Uterus (tissue), 4 donors: ENCODE measurements around the gene LONRF3. TPM values are rescaled to one million over a fixed set of nuclear protein-coding genes. Genes with fewer than 3 reads are reported as not detected.
A peak's percentile ranks its signal among the peaks of the same experiment; 100 is the strongest.

ENCODE experiments used
- DNase-seq, 2 donors: peaks; one replicate each; pipeline ENCODE4 v3.0.0-alpha.2; 2019 to 2020
- H3K27ac ChIP-seq, 2 donors: fragments of 200-600 bp; sonication (generic); 1 replicate in 1 of 2; 2 replicates in 1 of 2; pipeline ENCODE4 v1.5.1; 2016 to 2018
- H3K27me3 ChIP-seq, 2 donors: fragments of 200-600 bp; sonication (generic); one replicate each; pipeline ENCODE4 v1.5.1; 2018 to 2019; ENCODE audit warnings: control low read depth in 1 of 2
- H3K36me3 ChIP-seq, 2 donors: fragments of 200-600 bp; sonication (generic); one replicate each; pipeline ENCODE4 v1.5.1; 2019; ENCODE audit warnings: control low read depth in 1 of 2
- H3K4me1 ChIP-seq, 2 donors: fragments of 200-600 bp; sonication (generic); one replicate each; pipeline ENCODE4 v1.5.1; 2018 to 2019; ENCODE audit warnings: control low read depth in 1 of 2
- H3K4me3 ChIP-seq, 2 donors: fragments of 200-600 bp; sonication (generic); 1 replicate in 1 of 2; 2 replicates in 1 of 2; pipeline ENCODE4 v1.5.1; 2018 to 2019; ENCODE audit warnings: mild to moderate bottlenecking in 1 of 2
- H3K9me3 ChIP-seq, 2 donors: fragments of 200-600 bp; sonication (generic); one replicate each; pipeline ENCODE4 v1.5.1; 2019; ENCODE audit warnings: control low read depth in 1 of 2
- POLR2A ChIP-seq, 2 donors: fragments of 450-650 bp; IDR thresholded peaks; one replicate each; pipeline ENCODE4 v1.6.1; 2016; ENCODE audit warnings: antibody characterized with exemption in 2 of 2, mild to moderate bottlenecking in 1 of 2, moderate library complexity in 1 of 2
- intact Hi-C: fragments of 100-400 bp; cut with DNase I; formaldehyde crosslinking; loops from one replicate; pipeline ENCODE4 v1.15.1; 2023; ENCODE audit warnings: low total_unique reads
- total RNA-seq, 4 donors: library from RNA; depleted of rRNA in 3 of 4; stranded (reverse); fragments of >200 nt in 3 of 4; gene quantifications; one replicate each; pipeline versions ENCODE4 v1.1.0 to v1.2.4, GENCODE V29; 2014 to 2023
- TF ChIP-seq, protein P1 (sequence below), 4 experiments: fragments of 200-600 bp in 2 of 4; fragments of 450-650 bp in 2 of 4; sonication (generic) in 2 of 4; IDR thresholded peaks; one replicate each; pipeline ENCODE4 v1.5.1; 2016 to 2019; ENCODE audit warnings: antibody characterized with exemption in 4 of 4, mild to moderate bottlenecking in 2 of 4, moderate library complexity in 1 of 4
- donor health status: DM: yes; HTN: yes; CAD: no.

LONRF3 gene
- total RNA-seq, 4 donors from 2014 or later: 2.5 to 13.2 (median 7.4) TPM

DNA sequence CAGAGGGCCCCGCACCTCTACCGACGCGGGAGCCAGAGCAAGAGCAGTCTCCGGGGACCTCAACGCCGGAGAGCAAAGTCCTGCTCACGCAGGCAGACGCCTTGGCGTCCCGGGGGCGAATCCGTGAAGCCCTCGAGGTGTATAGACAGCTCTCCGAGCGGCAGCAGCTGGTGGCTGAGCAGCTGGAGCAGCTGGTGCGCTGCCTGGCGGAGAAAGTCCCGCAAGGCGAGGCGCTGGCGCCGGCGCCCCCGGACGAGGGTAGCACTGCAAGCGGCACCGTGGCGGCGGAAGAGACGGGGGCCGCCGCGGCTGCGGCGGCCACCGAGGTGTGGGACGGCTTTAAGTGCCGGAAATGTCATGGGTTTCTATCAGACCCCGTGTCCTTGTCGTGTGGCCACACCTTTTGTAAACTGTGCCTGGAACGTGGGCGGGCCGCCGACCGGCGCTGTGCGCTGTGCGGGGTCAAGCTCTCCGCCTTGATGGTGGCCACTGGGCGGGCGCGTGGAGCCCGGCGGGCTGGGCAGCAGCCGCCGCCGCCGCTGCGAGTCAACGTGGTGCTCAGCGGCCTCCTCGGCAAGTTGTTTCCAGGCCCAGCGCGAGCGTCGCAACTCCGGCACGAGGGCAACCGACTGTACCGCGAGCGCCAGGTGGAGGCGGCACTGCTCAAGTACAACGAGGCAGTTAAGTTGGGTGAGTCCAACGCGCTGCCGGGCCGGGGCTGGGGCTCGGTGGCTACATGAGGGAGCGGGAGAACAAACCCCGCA, 672 bp downstream of the LONRF3 start:
- intact Hi-C loops: no loop called here
- Histone ChIP-seq H3K27me3 (no peaks in the 10 kb centered on the region), H3K9me3 (no peaks in the 10 kb centered on the region), H3K4me1 (no peaks in the 10 kb centered on the region), H3K27ac (peak overlapping the region; percentile 53 to 80), H3K36me3 (no peaks in the 10 kb centered on the region), H3K4me3 (peak overlapping the region; percentile 33 to 57)
- peak; percentile 30 to 31 for DNase-seq
- TF ChIP-seq, protein P1, sequence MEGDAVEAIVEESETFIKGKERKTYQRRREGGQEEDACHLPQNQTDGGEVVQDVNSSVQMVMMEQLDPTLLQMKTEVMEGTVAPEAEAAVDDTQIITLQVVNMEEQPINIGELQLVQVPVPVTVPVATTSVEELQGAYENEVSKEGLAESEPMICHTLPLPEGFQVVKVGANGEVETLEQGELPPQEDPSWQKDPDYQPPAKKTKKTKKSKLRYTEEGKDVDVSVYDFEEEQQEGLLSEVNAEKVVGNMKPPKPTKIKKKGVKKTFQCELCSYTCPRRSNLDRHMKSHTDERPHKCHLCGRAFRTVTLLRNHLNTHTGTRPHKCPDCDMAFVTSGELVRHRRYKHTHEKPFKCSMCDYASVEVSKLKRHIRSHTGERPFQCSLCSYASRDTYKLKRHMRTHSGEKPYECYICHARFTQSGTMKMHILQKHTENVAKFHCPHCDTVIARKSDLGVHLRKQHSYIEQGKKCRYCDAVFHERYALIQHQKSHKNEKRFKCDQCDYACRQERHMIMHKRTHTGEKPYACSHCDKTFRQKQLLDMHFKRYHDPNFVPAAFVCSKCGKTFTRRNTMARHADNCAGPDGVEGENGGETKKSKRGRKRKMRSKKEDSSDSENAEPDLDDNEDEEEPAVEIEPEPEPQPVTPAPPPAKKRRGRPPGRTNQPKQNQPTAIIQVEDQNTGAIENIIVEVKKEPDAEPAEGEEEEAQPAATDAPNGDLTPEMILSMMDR (IDR thresholded peaks at IDR 0.05): no peak

DNA sequence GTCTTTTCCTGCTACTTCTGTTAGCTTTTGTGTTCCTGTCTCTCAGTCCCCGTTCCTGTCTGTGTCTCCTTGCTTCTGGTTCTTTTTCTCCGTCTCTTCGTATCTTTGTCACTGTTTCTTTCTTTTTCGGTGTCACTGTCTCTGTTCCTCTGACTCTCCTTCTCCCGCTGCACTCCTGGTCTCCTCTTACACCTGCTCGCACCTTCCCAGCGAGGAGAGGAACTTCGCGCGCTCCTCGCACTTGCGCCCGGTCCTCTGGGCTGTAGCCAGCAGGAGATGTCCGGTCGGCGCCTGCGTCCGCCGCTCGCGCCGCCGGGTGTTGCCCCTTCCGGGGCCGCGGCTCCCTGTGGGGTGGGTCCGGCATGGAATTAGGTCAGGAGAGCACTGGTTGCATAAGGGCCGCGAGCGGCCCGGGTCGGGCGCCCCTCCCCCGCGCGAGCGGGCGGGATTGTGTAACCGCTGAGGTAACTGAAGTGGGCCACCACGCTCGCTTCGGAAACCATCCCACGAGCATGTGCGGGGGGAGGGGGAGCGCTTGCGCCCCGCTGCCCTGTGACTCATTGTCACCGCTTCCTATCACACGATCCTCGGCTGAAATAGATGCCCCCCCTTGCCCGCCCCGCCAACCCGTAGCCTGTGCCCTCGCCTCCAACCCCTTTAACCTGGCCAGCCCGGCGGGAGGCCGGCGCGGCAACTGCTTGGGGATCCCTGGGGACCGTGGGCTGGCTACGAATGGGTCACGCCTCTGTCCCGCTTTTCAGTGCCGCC, 1.6 kb downstream of the LONRF3 start:
- H3K4me3 ChIP-seq: peak overlapping the region; percentile 33 to 57
- H3K9me3 ChIP-seq: no peaks in the 10 kb centered on the region
- H3K27me3 ChIP-seq: no peaks in the 10 kb centered on the region
- TF ChIP-seq, protein P1 (IDR thresholded peaks at IDR 0.05): no peak
- peak in 1 of 2 donors; percentile 51 for TF ChIP-seq POLR2A (IDR thresholded peaks at IDR 0.05)
- H3K4me1 ChIP-seq: no peaks in the 10 kb centered on the region
- DNase-seq: peak; percentile 77 to 84
- intact Hi-C loops: no loop called here
- peak overlapping the region; percentile 53 to 80 for H3K27ac ChIP-seq
- H3K36me3 ChIP-seq: no peaks in the 10 kb centered on the region

DNA sequence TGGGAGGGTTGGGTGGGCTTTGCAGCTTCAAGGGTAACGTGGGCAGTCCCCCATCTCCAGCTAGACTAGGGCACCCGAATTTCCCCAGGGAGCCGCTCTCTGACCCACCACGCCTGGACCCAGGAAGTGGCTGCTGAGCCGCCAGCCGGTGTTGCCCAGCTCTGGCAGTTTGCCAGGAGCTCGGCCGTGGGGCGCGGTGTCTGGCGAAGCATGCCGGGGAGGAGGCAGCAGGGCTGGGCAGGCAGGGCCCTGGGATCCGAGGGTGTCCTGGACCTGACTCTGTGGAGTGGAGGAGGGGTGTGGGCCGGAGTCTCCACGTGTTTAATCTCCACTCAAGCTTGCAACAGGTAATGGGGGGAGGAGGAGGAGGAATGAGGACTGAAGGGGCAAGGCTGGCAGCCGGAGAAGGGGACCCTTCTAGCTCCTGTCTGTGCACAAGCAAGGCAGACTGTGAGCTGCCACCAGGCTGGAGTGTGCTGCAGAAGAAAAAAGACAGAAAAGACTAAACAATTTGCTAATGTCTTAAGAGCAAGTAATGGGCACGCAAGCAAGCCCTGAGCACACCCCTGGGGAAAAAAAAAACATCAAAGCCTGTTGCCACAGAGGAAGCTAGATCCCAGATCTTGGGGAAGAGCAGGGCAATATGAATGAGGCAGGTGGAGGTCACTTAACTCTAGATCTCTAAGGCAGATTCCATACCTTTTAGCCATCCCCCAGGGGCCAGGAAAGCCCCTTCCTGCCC, 2.4 kb downstream of the LONRF3 start:
- H3K27ac ChIP-seq: peak overlapping the region; percentile 53 to 80
- peak overlapping the region; percentile 33 to 57 for H3K4me3 ChIP-seq
- H3K27me3 ChIP-seq: no peaks in the 10 kb centered on the region
- no peaks in the 10 kb centered on the region for H3K36me3 ChIP-seq
- intact Hi-C loops: no loop called here
- H3K9me3 ChIP-seq: no peaks in the 10 kb centered on the region
- TF ChIP-seq, protein P1 (IDR thresholded peaks at IDR 0.05): no peak
- no peak for TF ChIP-seq POLR2A (IDR thresholded peaks at IDR 0.05)
- DNase-seq: peak; percentile 23 to 43
- no peaks in the 10 kb centered on the region for H3K4me1 ChIP-seq

DNA sequence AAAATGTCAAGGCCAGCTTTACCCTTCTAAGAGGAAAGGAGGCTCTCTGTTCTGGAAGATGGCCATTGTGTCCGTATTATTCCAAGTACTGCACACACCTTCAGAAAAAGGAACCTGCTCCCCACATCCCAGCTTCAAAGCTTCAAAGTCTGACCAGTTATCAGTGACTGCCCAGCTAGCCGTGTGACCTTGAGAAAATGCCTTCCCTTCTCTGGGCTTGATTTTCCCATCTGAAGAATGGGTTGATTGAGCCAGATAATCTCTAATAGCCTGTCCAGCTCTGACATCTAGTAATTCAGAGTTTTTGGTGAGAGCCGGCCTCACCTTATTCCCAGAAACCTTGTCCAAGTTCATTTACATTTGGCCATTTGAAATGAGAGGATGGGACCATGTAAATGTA, 3.0 kb downstream of the LONRF3 start:
- intact Hi-C loops: no loop called here
- H3K36me3 ChIP-seq: no peaks in the 10 kb centered on the region
- H3K27me3 ChIP-seq: no peaks in the 10 kb centered on the region
- DNase-seq: no peak
- TF ChIP-seq, protein P1 (IDR thresholded peaks at IDR 0.05): no peak
- TF ChIP-seq POLR2A (IDR thresholded peaks at IDR 0.05): no peak
- H3K27ac ChIP-seq: no peak overlapping the region
- no peak overlapping the region for H3K4me3 ChIP-seq
- H3K4me1 ChIP-seq: no peaks in the 10 kb centered on the region
- H3K9me3 ChIP-seq: no peaks in the 10 kb centered on the region
